ENCODE results near the gene ITGAL. TPM values are rescaled to one million over a fixed set of nuclear protein-coding genes. Genes with fewer than 3 reads are reported as not detected.
A peak's percentile ranks its signal among the peaks of the same experiment; 100 is the strongest.

Gene ITGAL
- total RNA-seq, 1 experiment from 2014 or later: not detected

GRCh38 chr16:30533748-30534367, 61.3 kb downstream of the ITGAL start:
- H3K36me3 Mint-ChIP-seq (ENCODE audit: insufficient read depth in 1 of 3, low read depth in 3 of 3): peaks cover 15 to 29% (median 19%) of the 10 kb centered on the region in 3 experiments
- peak overlapping the region; percentile 44; the same call in 1 of the 2 replicates for H3K14ac ChIP-seq (ENCODE audit: insufficient read depth, low read length)
- H2AK5ac ChIP-seq (ENCODE audit: insufficient read length, low read length): no peak overlapping the region
- no peak overlapping the region for H3K4ac ChIP-seq (ENCODE audit: low read depth, low read length)
- H3K4me1 Mint-ChIP-seq: peaks cover 25 to 27% of the 10 kb centered on the region in 2 experiments
- H3K9me3 Mint-ChIP-seq: no peaks in the 10 kb centered on the region; a peak in 1 of 5 replicates
- H3K27ac Mint-ChIP-seq: no peak overlapping the region
- H3K23me2 ChIP-seq (ENCODE audit: insufficient read length, low read depth, low read length, poor library complexity, severe bottlenecking): peaks cover 23% of the 10 kb centered on the region
- no peaks in the 10 kb centered on the region; the same call in 1 of the 2 replicates for H3K4me1 ChIP-seq (ENCODE audit: insufficient read depth, low read length)
- no peak overlapping the region for H2AFZ ChIP-seq (ENCODE audit: low read length)
- no peak for DNase-seq
- H2BK15ac ChIP-seq (ENCODE audit: low read depth, low read length): no peak overlapping the region
- H4K20me1 ChIP-seq (ENCODE audit: control insufficient read depth, insufficient read depth, insufficient read length): no peaks in the 10 kb centered on the region
- no peak overlapping the region for H2BK20ac ChIP-seq (ENCODE audit: low read depth, low read length, poor library complexity, severe bottlenecking)
- H3K79me2 ChIP-seq (ENCODE audit: insufficient read depth, low read length): no peaks in the 10 kb centered on the region
- no peak overlapping the region for H4K5ac ChIP-seq (ENCODE audit: insufficient read length, low read depth, low read length)
- no peak overlapping the region for H4K91ac ChIP-seq (ENCODE audit: insufficient read length, low read depth, low read length)
- H3K56ac ChIP-seq (ENCODE audit: insufficient read length, low read depth, low read length): no peak overlapping the region
- no peak overlapping the region for H3K27ac ChIP-seq (ENCODE audit: insufficient read length, low read depth, low read length)
- no CpG with 5 or more reads among the region's 29 CpGs for WGBS (ENCODE audit: extremely low coverage, insufficient read length, low lambda C conversion rate)
- H3K18ac ChIP-seq (ENCODE audit: insufficient read length, low read depth, low read length): peak overlapping the region; percentile 51
- H3K27me3 Mint-ChIP-seq (ENCODE audit: low read depth): no peaks in the 10 kb centered on the region
- no peak overlapping the region for H2BK5ac ChIP-seq (ENCODE audit: insufficient read length, low read length)
- no peaks in the 10 kb centered on the region for H3K79me1 ChIP-seq (ENCODE audit: insufficient read depth, low read depth, low read length, poor library complexity, severe bottlenecking)
- H3K27me3 ChIP-seq (ENCODE audit: insufficient read depth, low read length): no peaks in the 10 kb centered on the region
- H3K9me3 ChIP-seq (ENCODE audit: control insufficient read depth, low read depth, low read length): no peaks in the 10 kb centered on the region
- H2BK120ac ChIP-seq (ENCODE audit: low read depth, low read length, poor library complexity, severe bottlenecking): no peak overlapping the region
- no peak for TF ChIP-seq CTCF (conservative IDR thresholded peaks at IDR 0.05)
- H4K8ac ChIP-seq (replicated peaks; ENCODE audit: insufficient read length, low read depth, low read length): no peak overlapping the region
- peak overlapping the region; percentile 56 for H3K9ac ChIP-seq (ENCODE audit: extremely low read depth, insufficient read length, low read length)
- H3T11ph ChIP-seq (ENCODE audit: low read length): no peak overlapping the region
- no peak overlapping the region for H3K23ac ChIP-seq (ENCODE audit: insufficient read length, low read depth, low read length)
- H2BK12ac ChIP-seq (ENCODE audit: insufficient read length, low read depth, low read length): no peak overlapping the region
- H3K4me3 Mint-ChIP-seq: peak overlapping the region; percentile 77 to 89
- peak overlapping the region; percentile 61 for H3K4me2 ChIP-seq (ENCODE audit: insufficient read depth, insufficient read length, low read length)

All from H9 (cell line).